ENCODE measurements around the gene LAMTOR1. TPM values are rescaled to one million over a fixed set of nuclear protein-coding genes. Genes with fewer than 3 reads are reported as not detected.
A peak's percentile ranks its signal among the peaks of the same experiment; 100 is the strongest.
"Not testable (repeated sequence)": the region's sequence is repeated elsewhere in the genome, so short reads cannot be mapped to it uniquely, and the experiment has no call there.

Gene LAMTOR1
- total RNA-seq: 148 TPM

DNA sequence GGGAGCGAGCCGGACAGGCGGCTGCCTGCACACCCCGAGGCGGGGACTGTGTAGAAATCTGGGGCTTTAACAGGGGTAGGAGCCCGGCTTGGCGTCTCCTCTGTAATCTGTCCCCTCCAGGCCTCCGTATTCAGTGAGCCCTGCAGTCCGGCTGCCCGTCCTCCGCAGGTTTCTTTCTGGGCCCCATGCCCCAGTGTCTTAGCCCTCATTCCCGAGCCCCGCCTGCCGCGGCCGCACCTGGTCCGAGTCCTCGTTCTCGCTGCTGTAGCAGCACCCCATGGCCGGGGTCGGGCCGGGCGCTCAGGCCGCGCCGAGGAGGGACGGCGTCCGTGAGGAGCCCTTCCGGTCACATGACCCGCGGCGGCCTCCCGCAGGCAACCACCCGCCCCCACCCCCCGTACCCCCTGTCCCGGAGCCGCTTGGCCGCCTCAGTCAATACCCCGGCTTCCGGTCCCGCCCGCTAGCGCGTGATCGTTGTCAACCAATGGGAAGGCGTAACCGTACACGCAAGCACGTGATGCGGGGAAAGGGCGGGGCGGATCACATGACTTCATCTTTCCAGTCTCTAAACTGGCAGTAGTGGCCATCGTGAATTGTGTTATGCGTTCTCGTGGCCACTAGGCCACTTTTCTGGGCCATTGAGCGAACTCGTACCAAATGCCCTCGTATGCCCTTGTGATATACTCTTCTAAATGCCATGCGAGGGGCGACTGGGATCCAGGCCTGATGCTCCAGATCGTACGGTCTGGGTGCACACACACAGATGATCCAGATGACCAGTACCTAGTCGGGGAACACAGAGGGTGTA is at the start of gene LAMTOR1:
TSS of gene LAMTOR1 (minus strand) at position 352 of the 808 bp plus-strand sequence. CDS start at position 279, 73 bp downstream.
- TF ChIP-seq, protein P1, sequence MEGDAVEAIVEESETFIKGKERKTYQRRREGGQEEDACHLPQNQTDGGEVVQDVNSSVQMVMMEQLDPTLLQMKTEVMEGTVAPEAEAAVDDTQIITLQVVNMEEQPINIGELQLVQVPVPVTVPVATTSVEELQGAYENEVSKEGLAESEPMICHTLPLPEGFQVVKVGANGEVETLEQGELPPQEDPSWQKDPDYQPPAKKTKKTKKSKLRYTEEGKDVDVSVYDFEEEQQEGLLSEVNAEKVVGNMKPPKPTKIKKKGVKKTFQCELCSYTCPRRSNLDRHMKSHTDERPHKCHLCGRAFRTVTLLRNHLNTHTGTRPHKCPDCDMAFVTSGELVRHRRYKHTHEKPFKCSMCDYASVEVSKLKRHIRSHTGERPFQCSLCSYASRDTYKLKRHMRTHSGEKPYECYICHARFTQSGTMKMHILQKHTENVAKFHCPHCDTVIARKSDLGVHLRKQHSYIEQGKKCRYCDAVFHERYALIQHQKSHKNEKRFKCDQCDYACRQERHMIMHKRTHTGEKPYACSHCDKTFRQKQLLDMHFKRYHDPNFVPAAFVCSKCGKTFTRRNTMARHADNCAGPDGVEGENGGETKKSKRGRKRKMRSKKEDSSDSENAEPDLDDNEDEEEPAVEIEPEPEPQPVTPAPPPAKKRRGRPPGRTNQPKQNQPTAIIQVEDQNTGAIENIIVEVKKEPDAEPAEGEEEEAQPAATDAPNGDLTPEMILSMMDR (IDR thresholded peaks at IDR 0.05): peak; percentile 31 to 67 (median 58)
- Histone ChIP-seq H3K9me3 (no peaks in the 10 kb centered on the region), H3K4me3 (peak within 1 kb of the TSS; percentile 78 to 80), H3K36me3 (peaks cover 10 to 13% of the 10 kb centered on the region in 2 donors), H3K27ac (peak within 1 kb of the TSS; percentile 86 to 94), H3K27me3 (no peaks in the 10 kb centered on the region), H3K4me1 (peaks cover 10 to 18% of the 10 kb centered on the region in 2 donors)
- DNase-seq (ENCODE audit: low spot score in 2 of 2): peak; percentile 97 to 100
- intact Hi-C loops (cut with DNase I): loop anchor here (1.0 to 5.0 kb wide), 5 partner anchors 9 to 134 kb away; partner anchors contain the start of genes ANAPC15, LRRC51 and NUMA1

DNA sequence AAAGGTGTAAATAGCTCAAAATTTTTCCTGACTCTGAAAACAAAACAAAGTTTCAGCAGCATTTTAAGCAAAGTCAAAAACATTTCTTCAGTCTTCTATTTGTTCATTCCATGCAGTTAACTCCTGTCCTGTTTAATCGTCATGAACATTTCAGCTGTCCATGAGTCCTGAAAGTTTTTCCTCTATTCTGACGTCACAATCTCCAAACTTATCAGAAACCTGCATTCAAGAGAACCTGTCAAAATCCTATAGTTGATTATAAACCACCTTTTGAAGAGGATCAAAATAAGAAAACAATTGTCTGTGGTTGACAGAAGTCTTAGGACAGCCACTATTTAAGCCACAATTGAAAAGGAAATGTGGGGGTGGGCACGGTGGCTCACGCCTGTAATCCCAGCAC is 47.8 kb upstream of the LAMTOR1 start:
- H3K27ac ChIP-seq: no peak overlapping the region
- DNase-seq (ENCODE audit: low spot score in 2 of 2): no peak
- H3K36me3 ChIP-seq: no peaks in the 10 kb centered on the region
- H3K9me3 ChIP-seq: no peaks in the 10 kb centered on the region
- no peaks in the 10 kb centered on the region for H3K4me1 ChIP-seq
- intact Hi-C loops (cut with DNase I): no loop called here
- no peaks in the 10 kb centered on the region for H3K27me3 ChIP-seq
- TF ChIP-seq, protein P1 (IDR thresholded peaks at IDR 0.05): no peak
- no peak overlapping the region for H3K4me3 ChIP-seq

DNA sequence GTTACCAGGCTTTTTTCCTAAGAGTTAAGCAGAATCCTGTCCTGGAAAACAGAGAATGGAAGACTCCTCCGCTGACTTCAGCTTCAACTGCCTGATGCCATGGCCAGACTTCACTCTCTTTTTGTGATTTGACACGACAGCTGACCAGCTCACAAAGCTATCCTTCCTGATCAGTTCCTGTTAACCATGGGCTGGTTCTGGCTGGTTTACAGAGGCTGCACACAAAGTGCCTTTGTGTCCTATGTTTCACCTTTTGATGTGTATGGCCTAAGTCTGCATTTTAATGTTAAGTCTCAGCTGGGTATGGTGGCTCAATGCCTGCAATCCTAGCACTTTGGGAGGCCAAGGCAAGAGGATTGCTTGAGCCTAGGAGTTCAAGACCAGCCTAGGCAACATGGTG is 43.5 kb upstream of the LAMTOR1 start:
- TF ChIP-seq, protein P1 (IDR thresholded peaks at IDR 0.05): no peak
- no peak for DNase-seq (ENCODE audit: low spot score in 2 of 2)
- no peak overlapping the region for H3K4me3 ChIP-seq
- no peak overlapping the region for H3K27ac ChIP-seq
- H3K27me3 ChIP-seq: no peaks in the 10 kb centered on the region
- intact Hi-C loops (cut with DNase I): no loop called here
- H3K4me1 ChIP-seq: no peaks in the 10 kb centered on the region
- H3K36me3 ChIP-seq: no peaks in the 10 kb centered on the region
- H3K9me3 ChIP-seq: no peaks in the 10 kb centered on the region

DNA sequence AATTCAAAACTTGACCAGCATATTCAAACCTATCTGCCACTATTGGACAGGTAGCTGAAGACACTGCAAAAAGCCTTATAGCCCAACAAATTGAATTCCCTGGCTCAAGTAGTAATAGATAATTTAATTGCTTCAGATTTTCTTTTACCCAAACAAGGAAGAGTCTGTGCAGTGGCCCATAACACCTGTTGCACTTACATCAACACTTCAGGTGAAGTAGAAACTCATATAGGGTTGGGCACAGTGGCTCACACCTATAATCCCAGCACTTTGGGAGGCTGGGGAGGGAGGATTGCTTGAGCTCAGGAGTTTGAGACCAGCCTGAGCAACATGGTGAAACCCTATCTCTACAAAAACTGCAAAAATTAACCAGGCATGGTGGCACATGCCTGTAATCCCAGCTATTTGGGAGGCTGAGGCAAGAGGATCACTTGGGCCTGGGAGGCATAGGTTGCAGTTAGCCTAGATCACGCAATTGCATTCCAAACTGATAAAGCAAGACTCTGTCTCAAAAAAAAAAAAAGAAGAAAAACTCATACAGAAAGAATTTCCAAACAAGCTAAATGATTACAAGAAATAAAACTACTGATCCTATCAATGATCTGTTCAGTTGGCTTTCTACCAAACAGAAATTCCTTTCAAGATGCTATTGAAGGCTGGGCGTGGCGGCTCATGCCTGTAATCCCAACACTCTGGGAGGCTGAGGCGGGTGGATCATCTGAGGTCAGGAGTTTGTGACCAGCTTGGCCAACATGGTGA is 41.9 kb upstream of the LAMTOR1 start:
- Histone ChIP-seq H3K4me1 (no peaks in the 10 kb centered on the region), H3K27me3 (no peaks in the 10 kb centered on the region), H3K9me3 (no peaks in the 10 kb centered on the region), H3K27ac (no peak overlapping the region), H3K4me3 (no peak overlapping the region), H3K36me3 (no peaks in the 10 kb centered on the region)
- TF ChIP-seq, protein P1 (IDR thresholded peaks at IDR 0.05): no peak
- intact Hi-C loops (cut with DNase I): loop anchor here (1.0 kb wide), 2 partner anchors 120 to 168 kb away; no protein-coding TSS in a partner anchor
- DNase-seq (ENCODE audit: low spot score in 2 of 2): no peak

DNA sequence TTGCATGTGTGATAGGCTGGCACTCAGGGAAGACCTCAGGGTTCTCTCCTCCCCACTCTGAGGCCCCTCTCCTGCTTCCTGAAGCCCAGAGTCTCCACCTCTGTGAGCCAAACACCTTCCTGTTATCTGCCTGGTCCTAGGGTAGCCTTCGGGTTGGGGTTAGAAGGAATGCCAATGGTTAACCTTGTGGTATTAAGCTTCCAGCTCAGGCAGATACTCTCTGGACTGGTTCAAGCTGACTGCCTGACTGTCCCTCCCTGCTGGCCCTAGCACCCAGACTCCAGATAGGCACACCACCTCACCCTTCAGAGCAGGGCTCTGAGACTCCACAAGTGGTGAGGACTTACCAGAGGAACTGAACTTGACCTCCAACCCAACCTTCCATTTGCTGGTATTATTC is 39.4 kb upstream of the LAMTOR1 start:
- H3K27me3 ChIP-seq; intact Hi-C loops (cut with DNase I); H3K27ac ChIP-seq; H3K4me1 ChIP-seq; H3K9me3 ChIP-seq; H3K36me3 ChIP-seq; DNase-seq (ENCODE audit: low spot score in 2 of 2); H3K4me3 ChIP-seq: not testable (repeated sequence)

DNA sequence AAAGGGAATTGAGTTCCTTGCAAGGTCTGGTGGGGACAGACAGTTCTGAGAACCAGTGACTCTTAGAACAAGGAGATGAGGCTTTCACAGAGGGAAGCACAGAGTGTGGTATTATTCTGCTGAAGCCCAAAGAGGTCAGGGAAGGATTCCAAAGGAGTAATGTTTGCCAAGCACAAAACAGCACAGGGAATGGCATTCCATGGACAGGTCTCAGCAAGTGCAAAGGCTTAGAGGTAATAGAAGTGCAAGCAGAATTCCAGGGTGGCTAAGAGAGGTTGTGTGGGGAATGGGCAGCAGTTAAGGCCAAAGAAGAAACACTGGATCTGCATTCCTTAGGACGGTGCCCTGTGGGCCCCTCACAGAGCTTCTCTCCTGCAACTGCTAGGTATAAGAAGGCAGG is 39.0 kb upstream of the LAMTOR1 start:
- H3K36me3 ChIP-seq; H3K4me3 ChIP-seq; intact Hi-C loops (cut with DNase I); H3K4me1 ChIP-seq; H3K27me3 ChIP-seq; DNase-seq (ENCODE audit: low spot score in 2 of 2); H3K27ac ChIP-seq; H3K9me3 ChIP-seq: not testable (repeated sequence)

Data from ascending aorta (tissue), 2 donors.